Measurements from ENCODE around the gene NEUROG1. TPM values are rescaled to one million over a fixed set of nuclear protein-coding genes. Genes with fewer than 3 reads are reported as not detected.

NEUROG1 gene
- total RNA-seq, 4 donors from 2014 or later = not detected

GRCh38 chr5:135526924-135527323 is 8.8 kb downstream of the NEUROG1 start:
- no peaks in the 10 kb centered on the region for H3K9me3 ChIP-seq
- H3K27ac ChIP-seq = no peak overlapping the region
- DNase-seq (ENCODE audit: low spot score in 2 of 2) = no peak
- H3K27me3 ChIP-seq = peaks cover 0 to 29% of the 10 kb centered on the region in 2 donors
- H3K4me3 ChIP-seq = no peak overlapping the region
- TF ChIP-seq, protein P1, sequence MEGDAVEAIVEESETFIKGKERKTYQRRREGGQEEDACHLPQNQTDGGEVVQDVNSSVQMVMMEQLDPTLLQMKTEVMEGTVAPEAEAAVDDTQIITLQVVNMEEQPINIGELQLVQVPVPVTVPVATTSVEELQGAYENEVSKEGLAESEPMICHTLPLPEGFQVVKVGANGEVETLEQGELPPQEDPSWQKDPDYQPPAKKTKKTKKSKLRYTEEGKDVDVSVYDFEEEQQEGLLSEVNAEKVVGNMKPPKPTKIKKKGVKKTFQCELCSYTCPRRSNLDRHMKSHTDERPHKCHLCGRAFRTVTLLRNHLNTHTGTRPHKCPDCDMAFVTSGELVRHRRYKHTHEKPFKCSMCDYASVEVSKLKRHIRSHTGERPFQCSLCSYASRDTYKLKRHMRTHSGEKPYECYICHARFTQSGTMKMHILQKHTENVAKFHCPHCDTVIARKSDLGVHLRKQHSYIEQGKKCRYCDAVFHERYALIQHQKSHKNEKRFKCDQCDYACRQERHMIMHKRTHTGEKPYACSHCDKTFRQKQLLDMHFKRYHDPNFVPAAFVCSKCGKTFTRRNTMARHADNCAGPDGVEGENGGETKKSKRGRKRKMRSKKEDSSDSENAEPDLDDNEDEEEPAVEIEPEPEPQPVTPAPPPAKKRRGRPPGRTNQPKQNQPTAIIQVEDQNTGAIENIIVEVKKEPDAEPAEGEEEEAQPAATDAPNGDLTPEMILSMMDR (IDR thresholded peaks at IDR 0.05) = no peak
- TF ChIP-seq POLR2A (IDR thresholded peaks at IDR 0.05) = no peak
- TF ChIP-seq EP300 (IDR thresholded peaks at IDR 0.05) = no peak
- H3K4me1 ChIP-seq = no peaks in the 10 kb centered on the region
- no peaks in the 10 kb centered on the region for H3K36me3 ChIP-seq

- no peak for TF ChIP-seq POLR2A (IDR thresholded peaks at IDR 0.05)
- TF ChIP-seq EP300 (IDR thresholded peaks at IDR 0.05) = no peak
- TF ChIP-seq, protein P1 (IDR thresholded peaks at IDR 0.05) = no peak
- Histone ChIP-seq H3K4me1 (no peaks in the 10 kb centered on the region), H3K9me3 (peaks cover 0 to 3% (median 1%) of the 10 kb centered on the region in 4 donors), H3K27me3 (peaks cover 0 to 6% of the 10 kb centered on the region in 2 donors), H3K36me3 (no peaks in the 10 kb centered on the region), H3K4me3 (no peak overlapping the region), H3K27ac (no peak overlapping the region)
- DNase-seq (ENCODE audit: low spot score in 2 of 2) = no peak
- 51 to 56% methylated on average over 2 of the region's 2 CpGs for WGBS, 2 donors
These were observed 13.8 kb downstream of the NEUROG1 start for GRCh38 chr5:135521964-135522363.

DNA sequence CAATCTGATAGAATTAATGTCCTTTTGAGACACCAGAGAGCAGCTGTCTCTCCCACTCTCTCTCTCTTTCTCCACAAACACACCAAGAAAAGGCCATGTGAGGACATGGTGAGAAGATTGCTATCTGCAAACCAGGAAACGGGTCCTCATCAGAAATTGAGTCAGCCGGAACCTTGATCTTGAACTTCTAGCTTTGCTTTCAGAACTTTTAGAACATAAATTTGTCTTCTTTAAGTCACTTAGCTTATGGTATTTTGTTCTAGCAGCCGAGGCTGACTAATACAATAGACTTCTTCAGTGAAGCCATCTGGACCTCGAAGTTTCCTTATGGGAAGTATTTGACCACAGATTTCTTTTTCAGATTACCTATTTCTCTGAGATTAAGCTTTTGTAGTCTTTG is 18.1 kb downstream of the NEUROG1 start:
- Histone ChIP-seq H3K4me1 (no peaks in the 10 kb centered on the region), H3K9me3 (peaks cover 0 to 20% (median 1%) of the 10 kb centered on the region in 4 donors), H3K36me3 (no peaks in the 10 kb centered on the region), H3K27ac (no peak overlapping the region), H3K4me3 (no peak overlapping the region), H3K27me3 (peaks cover 0 to 1% of the 10 kb centered on the region in 2 donors)
- TF ChIP-seq EP300 (IDR thresholded peaks at IDR 0.05) (no peak), POLR2A (IDR thresholded peaks at IDR 0.05) (no peak)
- TF ChIP-seq, protein P1 (IDR thresholded peaks at IDR 0.05) = no peak
- 86 to 88% methylated on average over 4 of the region's 4 CpGs for WGBS, 2 donors
- DNase-seq (ENCODE audit: low spot score in 2 of 2) = no peak

GRCh38 chr5:135514116-135514515 is 21.6 kb downstream of the NEUROG1 start:
- Histone ChIP-seq H3K9me3 (peaks cover 0 to 20% (median 1%) of the 10 kb centered on the region in 4 donors), H3K27ac (no peak overlapping the region), H3K36me3 (no peaks in the 10 kb centered on the region), H3K4me1 (no peaks in the 10 kb centered on the region), H3K27me3 (peaks cover 0 to 19% of the 10 kb centered on the region in 2 donors), H3K4me3 (no peak overlapping the region)
- DNase-seq (ENCODE audit: low spot score in 2 of 2) = no peak
- 92 to 93% methylated on average over 3 of the region's 3 CpGs for WGBS, 2 donors
- TF ChIP-seq POLR2A (IDR thresholded peaks at IDR 0.05) (no peak), EP300 (IDR thresholded peaks at IDR 0.05) (no peak)
- TF ChIP-seq, protein P1 (IDR thresholded peaks at IDR 0.05) = no peak

DNA sequence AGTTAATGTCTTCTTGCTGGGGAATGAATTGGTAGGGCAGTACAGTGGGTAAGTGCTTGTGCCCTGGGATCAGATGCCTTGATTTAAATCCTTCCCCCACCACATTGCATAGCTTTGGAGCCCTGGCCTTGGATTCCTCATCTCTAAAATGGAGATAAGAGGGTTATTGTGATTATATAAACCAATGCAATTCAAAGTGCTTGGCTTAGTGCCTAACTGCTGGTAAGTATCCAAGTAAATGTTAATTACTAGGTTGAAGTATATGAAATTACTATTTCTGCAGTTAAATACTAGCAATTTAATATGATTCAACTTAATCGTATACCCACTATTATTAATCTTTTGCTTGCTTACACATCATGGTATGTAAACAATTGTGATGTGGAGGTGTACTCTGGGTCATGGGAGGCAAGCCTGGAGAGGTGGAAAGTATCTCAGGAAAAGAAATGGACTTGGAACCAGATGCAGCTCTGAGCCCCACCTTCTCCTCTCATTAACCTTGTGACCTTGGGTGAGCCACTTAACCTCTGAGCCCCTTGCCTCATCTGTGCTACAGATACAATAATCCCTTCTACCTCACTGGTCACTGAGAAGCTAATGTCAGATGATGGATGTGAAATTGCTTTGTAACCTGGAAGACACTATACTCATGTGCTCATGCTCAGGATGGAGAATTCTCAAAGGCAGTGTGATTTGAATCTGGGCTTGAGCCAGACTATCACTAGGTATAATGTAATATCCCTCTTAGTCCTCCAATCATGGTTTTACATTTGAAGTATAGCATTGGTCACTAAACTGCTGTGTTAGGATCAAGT is 23.8 kb downstream of the NEUROG1 start:
- peaks cover 0 to 17% (median 0%) of the 10 kb centered on the region in 4 donors for H3K9me3 ChIP-seq
- DNase-seq (ENCODE audit: low spot score in 2 of 2) = no peak
- WGBS, 2 donors = 53 to 64% methylated on average over 1 of the region's 1 CpG
- peaks cover 0 to 9% (median 0%) of the 10 kb centered on the region in 4 donors for H3K4me1 ChIP-seq
- H3K4me3 ChIP-seq = no peak overlapping the region
- H3K27me3 ChIP-seq = peaks cover 0 to 38% of the 10 kb centered on the region in 2 donors
- no peaks in the 10 kb centered on the region for H3K36me3 ChIP-seq
- no peak overlapping the region for H3K27ac ChIP-seq
- TF ChIP-seq, protein P1 (IDR thresholded peaks at IDR 0.05) = no peak
- TF ChIP-seq EP300 (IDR thresholded peaks at IDR 0.05) (no peak), POLR2A (IDR thresholded peaks at IDR 0.05) (no peak)

Data from tibial nerve (tissue), 4 donors.